ENCODE measurements around the gene UQCRHL.

Gene UQCRHL

DNA sequence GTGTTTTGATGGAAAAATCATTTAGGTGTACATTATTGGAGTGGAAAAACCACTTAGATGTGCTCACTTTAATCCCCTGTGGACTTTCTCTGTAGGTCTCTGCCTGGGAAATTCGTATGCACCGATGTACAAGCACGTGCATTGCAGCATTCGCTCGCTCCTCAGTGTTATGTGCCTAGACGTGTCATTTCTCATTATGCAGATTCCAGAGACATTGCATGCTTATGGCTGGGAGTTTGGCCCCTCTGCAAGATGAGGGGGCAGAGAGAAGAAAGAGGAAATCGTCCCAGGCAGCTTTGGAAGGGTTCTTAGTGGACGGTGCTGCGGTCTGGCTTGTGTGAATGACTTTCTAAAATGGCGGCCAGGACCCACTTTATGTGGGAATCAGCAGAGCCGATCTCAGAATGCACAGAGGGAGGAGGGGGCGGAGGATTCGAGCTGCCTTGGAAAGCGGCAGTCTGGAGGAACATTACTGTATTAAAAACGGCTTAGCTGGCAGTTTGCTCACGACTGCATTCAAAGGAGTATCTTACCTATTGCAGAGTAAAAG lies 42.4 kb upstream of the UQCRHL start (continued):
- TF ChIP-seq, protein P1, sequence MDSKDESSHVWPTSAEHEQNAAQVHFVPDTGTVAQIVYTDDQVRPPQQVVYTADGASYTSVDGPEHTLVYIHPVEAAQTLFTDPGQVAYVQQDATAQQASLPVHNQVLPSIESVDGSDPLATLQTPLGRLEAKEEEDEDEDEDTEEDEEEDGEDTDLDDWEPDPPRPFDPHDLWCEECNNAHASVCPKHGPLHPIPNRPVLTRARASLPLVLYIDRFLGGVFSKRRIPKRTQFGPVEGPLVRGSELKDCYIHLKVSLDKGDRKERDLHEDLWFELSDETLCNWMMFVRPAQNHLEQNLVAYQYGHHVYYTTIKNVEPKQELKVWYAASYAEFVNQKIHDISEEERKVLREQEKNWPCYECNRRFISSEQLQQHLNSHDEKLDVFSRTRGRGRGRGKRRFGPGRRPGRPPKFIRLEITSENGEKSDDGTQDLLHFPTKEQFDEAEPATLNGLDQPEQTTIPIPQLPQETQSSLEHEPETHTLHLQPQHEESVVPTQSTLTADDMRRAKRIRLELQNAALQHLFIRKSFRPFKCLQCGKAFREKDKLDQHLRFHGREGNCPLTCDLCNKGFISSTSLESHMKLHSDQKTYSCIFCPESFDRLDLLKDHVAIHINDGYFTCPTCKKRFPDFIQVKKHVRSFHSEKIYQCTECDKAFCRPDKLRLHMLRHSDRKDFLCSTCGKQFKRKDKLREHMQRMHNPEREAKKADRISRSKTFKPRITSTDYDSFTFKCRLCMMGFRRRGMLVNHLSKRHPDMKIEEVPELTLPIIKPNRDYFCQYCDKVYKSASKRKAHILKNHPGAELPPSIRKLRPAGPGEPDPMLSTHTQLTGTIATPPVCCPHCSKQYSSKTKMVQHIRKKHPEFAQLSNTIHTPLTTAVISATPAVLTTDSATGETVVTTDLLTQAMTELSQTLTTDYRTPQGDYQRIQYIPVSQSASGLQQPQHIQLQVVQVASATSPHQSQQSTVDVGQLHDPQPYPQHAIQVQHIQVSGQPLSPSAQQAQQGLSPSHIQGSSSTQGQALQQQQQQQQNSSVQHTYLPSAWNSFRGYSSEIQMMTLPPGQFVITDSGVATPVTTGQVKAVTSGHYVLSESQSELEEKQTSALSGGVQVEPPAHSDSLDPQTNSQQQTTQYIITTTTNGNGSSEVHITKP (tag by site-specific recombination; IDR thresholded peaks at IDR 0.05) = peak; percentile 56
- TF ChIP-seq FEZF1 (tag by site-specific recombination; IDR thresholded peaks at IDR 0.05) = peak; percentile 85
- TF ChIP-seq SCRT1 (tag by site-specific recombination; IDR thresholded peaks at IDR 0.05; ENCODE audit: borderline replicate concordance) = no peak
- TF ChIP-seq, protein P2, sequence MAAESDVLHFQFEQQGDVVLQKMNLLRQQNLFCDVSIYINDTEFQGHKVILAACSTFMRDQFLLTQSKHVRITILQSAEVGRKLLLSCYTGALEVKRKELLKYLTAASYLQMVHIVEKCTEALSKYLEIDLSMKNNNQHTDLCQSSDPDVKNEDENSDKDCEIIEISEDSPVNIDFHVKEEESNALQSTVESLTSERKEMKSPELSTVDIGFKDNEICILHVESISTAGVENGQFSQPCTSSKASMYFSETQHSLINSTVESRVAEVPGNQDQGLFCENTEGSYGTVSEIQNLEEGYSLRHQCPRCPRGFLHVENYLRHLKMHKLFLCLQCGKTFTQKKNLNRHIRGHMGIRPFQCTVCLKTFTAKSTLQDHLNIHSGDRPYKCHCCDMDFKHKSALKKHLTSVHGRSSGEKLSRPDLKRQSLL (tag by site-specific recombination; IDR thresholded peaks at IDR 0.05) = no peak
- TF ChIP-seq, protein P3, sequence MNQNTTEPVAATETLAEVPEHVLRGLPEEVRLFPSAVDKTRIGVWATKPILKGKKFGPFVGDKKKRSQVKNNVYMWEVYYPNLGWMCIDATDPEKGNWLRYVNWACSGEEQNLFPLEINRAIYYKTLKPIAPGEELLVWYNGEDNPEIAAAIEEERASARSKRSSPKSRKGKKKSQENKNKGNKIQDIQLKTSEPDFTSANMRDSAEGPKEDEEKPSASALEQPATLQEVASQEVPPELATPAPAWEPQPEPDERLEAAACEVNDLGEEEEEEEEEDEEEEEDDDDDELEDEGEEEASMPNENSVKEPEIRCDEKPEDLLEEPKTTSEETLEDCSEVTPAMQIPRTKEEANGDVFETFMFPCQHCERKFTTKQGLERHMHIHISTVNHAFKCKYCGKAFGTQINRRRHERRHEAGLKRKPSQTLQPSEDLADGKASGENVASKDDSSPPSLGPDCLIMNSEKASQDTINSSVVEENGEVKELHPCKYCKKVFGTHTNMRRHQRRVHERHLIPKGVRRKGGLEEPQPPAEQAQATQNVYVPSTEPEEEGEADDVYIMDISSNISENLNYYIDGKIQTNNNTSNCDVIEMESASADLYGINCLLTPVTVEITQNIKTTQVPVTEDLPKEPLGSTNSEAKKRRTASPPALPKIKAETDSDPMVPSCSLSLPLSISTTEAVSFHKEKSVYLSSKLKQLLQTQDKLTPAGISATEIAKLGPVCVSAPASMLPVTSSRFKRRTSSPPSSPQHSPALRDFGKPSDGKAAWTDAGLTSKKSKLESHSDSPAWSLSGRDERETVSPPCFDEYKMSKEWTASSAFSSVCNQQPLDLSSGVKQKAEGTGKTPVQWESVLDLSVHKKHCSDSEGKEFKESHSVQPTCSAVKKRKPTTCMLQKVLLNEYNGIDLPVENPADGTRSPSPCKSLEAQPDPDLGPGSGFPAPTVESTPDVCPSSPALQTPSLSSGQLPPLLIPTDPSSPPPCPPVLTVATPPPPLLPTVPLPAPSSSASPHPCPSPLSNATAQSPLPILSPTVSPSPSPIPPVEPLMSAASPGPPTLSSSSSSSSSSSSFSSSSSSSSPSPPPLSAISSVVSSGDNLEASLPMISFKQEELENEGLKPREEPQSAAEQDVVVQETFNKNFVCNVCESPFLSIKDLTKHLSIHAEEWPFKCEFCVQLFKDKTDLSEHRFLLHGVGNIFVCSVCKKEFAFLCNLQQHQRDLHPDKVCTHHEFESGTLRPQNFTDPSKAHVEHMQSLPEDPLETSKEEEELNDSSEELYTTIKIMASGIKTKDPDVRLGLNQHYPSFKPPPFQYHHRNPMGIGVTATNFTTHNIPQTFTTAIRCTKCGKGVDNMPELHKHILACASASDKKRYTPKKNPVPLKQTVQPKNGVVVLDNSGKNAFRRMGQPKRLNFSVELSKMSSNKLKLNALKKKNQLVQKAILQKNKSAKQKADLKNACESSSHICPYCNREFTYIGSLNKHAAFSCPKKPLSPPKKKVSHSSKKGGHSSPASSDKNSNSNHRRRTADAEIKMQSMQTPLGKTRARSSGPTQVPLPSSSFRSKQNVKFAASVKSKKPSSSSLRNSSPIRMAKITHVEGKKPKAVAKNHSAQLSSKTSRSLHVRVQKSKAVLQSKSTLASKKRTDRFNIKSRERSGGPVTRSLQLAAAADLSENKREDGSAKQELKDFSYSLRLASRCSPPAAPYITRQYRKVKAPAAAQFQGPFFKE (tag by site-specific recombination; IDR thresholded peaks at IDR 0.05; ENCODE audit: borderline replicate concordance) = no peak
- TF ChIP-seq SP3 (tag by site-specific recombination; IDR thresholded peaks at IDR 0.05) = peak; percentile 37; the same call in 1 of the 2 replicates
- peak; percentile 72 for TF ChIP-seq ZNF324 (tag by site-specific recombination; IDR thresholded peaks at IDR 0.05)
- no peak for TF ChIP-seq BCL11A (tag by site-specific recombination; IDR thresholded peaks at IDR 0.05; ENCODE audit: low read depth)
- 0 out of 2 replicates have a peak, but pooled peaks have one; percentile 7 for TF ChIP-seq WT1 (tag by site-specific recombination; IDR thresholded peaks at IDR 0.05)
- peak; percentile 38; the same call in 1 of the 2 replicates for TF ChIP-seq ZNF843 (tag by site-specific recombination; IDR thresholded peaks at IDR 0.05)
- TF ChIP-seq, protein P4, sequence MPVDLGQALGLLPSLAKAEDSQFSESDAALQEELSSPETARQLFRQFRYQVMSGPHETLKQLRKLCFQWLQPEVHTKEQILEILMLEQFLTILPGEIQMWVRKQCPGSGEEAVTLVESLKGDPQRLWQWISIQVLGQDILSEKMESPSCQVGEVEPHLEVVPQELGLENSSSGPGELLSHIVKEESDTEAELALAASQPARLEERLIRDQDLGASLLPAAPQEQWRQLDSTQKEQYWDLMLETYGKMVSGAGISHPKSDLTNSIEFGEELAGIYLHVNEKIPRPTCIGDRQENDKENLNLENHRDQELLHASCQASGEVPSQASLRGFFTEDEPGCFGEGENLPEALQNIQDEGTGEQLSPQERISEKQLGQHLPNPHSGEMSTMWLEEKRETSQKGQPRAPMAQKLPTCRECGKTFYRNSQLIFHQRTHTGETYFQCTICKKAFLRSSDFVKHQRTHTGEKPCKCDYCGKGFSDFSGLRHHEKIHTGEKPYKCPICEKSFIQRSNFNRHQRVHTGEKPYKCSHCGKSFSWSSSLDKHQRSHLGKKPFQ (tag by site-specific recombination; IDR thresholded peaks at IDR 0.05) = peak; percentile 54
- 0 out of 2 replicates have a peak, but pooled peaks have one; percentile 20 for TF ChIP-seq KLF10 (tag by site-specific recombination; IDR thresholded peaks at IDR 0.05)
- TF ChIP-seq GLIS2 (tag by site-specific recombination; IDR thresholded peaks at IDR 0.05) = peak; percentile 61; the same call in 1 of the 2 replicates
- 0 out of 2 replicates have a peak, but pooled peaks have one; percentile 2 for TF ChIP-seq SP2 (tag by site-specific recombination; IDR thresholded peaks at IDR 0.05)
- TF ChIP-seq ZNF501 (tag by site-specific recombination; IDR thresholded peaks at IDR 0.05) = 0 out of 2 replicates have a peak, but pooled peaks have one; percentile 13
- 0 out of 2 replicates have a peak, but pooled peaks have one; percentile 9 for TF ChIP-seq ZSCAN16 (tag by site-specific recombination; IDR thresholded peaks at IDR 0.05)
- peak; percentile 80; the same call in 1 of the 2 replicates for TF ChIP-seq TRIM28 (IDR thresholded peaks at IDR 0.05; ENCODE audit: borderline replicate concordance, low read length)
- peak; percentile 32; the same call in 1 of the 2 replicates for TF ChIP-seq REPIN1 (tag by site-specific recombination; IDR thresholded peaks at IDR 0.05; ENCODE audit: low read depth)
- TF ChIP-seq ZFHX2 (tag by site-specific recombination; conservative IDR thresholded peaks at IDR 0.05) = peak; percentile 33
- TF ChIP-seq, protein P5, sequence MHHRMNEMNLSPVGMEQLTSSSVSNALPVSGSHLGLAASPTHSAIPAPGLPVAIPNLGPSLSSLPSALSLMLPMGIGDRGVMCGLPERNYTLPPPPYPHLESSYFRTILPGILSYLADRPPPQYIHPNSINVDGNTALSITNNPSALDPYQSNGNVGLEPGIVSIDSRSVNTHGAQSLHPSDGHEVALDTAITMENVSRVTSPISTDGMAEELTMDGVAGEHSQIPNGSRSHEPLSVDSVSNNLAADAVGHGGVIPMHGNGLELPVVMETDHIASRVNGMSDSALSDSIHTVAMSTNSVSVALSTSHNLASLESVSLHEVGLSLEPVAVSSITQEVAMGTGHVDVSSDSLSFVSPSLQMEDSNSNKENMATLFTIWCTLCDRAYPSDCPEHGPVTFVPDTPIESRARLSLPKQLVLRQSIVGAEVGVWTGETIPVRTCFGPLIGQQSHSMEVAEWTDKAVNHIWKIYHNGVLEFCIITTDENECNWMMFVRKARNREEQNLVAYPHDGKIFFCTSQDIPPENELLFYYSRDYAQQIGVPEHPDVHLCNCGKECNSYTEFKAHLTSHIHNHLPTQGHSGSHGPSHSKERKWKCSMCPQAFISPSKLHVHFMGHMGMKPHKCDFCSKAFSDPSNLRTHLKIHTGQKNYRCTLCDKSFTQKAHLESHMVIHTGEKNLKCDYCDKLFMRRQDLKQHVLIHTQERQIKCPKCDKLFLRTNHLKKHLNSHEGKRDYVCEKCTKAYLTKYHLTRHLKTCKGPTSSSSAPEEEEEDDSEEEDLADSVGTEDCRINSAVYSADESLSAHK (tag by site-specific recombination; IDR thresholded peaks at IDR 0.05) = peak; percentile 67; the same call in 1 of the 2 replicates
- TF ChIP-seq ZNF2 (tag by site-specific recombination; IDR thresholded peaks at IDR 0.05) = peak; percentile 83
- 0 out of 2 replicates have a peak, but pooled peaks have one; percentile 26 for TF ChIP-seq MZF1 (tag by site-specific recombination; IDR thresholded peaks at IDR 0.05; ENCODE audit: borderline replicate concordance)
- TF ChIP-seq, protein P6, sequence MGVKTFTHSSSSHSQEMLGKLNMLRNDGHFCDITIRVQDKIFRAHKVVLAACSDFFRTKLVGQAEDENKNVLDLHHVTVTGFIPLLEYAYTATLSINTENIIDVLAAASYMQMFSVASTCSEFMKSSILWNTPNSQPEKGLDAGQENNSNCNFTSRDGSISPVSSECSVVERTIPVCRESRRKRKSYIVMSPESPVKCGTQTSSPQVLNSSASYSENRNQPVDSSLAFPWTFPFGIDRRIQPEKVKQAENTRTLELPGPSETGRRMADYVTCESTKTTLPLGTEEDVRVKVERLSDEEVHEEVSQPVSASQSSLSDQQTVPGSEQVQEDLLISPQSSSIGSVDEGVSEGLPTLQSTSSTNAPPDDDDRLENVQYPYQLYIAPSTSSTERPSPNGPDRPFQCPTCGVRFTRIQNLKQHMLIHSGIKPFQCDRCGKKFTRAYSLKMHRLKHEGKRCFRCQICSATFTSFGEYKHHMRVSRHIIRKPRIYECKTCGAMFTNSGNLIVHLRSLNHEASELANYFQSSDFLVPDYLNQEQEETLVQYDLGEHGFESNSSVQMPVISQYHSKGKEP (tag by site-specific recombination; IDR thresholded peaks at IDR 0.05) = peak; percentile 90

Measured in HEK293 (cell line).